Measurements from ENCODE around the gene HIPK2. TPM values are rescaled to one million over a fixed set of nuclear protein-coding genes. Genes with fewer than 3 reads are reported as not detected.

The HIPK2 gene
- total and polyA plus RNA-seq, 10 of the 15 experiments (the other 5 are each of a cell fraction or from before 2014, with no cell fraction given), result 1.7 to 39.0 (median 9.4) TPM

- TF ChIP-seq TCF7 (IDR thresholded peaks at IDR 0.05; ENCODE audit: borderline replicate concordance) (no peak), ZBTB33 (IDR thresholded peaks at IDR 0.05) (no peak)
These were observed 207.7 kb downstream of the HIPK2 start (continued) for GRCh38 chr7:139570119-139570518.

DNA sequence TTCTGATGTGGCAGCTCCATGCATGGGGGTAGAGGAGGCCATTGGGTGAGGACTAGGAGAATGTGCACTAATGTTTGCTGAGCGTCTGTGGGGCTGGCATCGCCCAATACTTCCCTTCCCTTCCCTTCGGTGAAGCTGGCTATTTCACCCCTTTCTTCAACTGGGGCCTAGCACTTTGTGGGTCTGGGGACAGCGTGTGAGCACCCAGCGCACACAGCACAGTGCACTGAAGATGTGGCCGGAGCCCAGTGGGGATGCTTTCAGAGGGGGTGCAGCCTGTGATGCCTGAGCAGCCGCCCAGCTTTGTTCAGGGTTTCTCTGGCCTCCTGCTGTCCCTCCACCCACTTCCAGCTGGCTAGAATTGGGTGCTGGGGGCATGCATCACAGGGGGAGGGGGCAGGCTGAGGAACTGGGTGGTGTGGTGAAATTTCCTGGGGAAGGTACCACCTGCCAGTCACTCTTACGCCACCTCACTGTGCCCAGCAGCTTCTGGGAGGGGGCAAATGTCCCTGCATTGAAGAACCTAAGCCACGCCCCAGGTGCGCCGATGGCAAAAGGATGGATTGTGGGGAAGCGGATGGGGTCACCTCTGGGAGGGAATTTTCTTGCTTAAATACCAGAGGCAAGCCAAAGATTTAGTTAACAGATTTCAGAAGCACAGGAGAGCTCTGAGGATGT lies 208.8 kb downstream of the HIPK2 start:
- Histone ChIP-seq H3K27ac (ENCODE audit: control insufficient read depth, insufficient read depth) (no peak overlapping the region), H3K27me3 (replicated peaks in 1 of 2; ENCODE audit: control insufficient read depth in 2 of 2, insufficient read depth in 2 of 2, low read length in 1 of 2) (no peaks in the 10 kb centered on the region), H3K4me3 (no peak overlapping the region), H3K79me2 (ENCODE audit: control insufficient read depth, insufficient read depth, low read length) (no peaks in the 10 kb centered on the region), H3K36me3 (ENCODE audit: control insufficient read depth in 2 of 2, insufficient read depth in 2 of 2, low read length in 1 of 2) (no peaks in the 10 kb centered on the region; a peak in 4 of 4 replicates), H3K4me2 (ENCODE audit: control insufficient read depth, insufficient read depth) (no peak overlapping the region), H3K9me3 (replicated peaks; ENCODE audit: control insufficient read depth, insufficient read depth, low read length) (no peaks in the 10 kb centered on the region), H2AFZ (ENCODE audit: control insufficient read depth, low read depth, low read length) (no peak overlapping the region), H3K9ac (ENCODE audit: control insufficient read depth, insufficient read depth, low read length) (no peak overlapping the region), H4K20me1 (ENCODE audit: control insufficient read depth, insufficient read depth) (no peaks in the 10 kb centered on the region), H3K4me1 (ENCODE audit: control insufficient read depth, insufficient read depth, low read length) (no peaks in the 10 kb centered on the region)
- in situ Hi-C loops (cut with MboI) (no loop called here), intact Hi-C loops (cut with micrococcal nuclease; ENCODE audit: unreplicated experiment) (no loop called here)
- SMC1A ChIA-PET (ENCODE audit: uncharacterized antibody, unreplicated experiment), result interaction anchor here (0.6 kb wide), 1 partner anchor 136 kb away, joined by 3 read pairs; no protein-coding TSS in a partner anchor
- BruUV-seq (replicated peaks), result no TSS peak
- DNase-seq (ENCODE audit: low read depth, low spot score), result no peak
- no peak for ATAC-seq
- no peak for FAIRE-seq
- CTCF ChIA-PET, result no interaction called here
- WGBS (ENCODE audit: insufficient coverage, insufficient replicate concordance, low lambda C conversion rate, missing lambda C conversion rate), result 91% methylated on average over 11 of the region's 12 CpGs
- POLR2A ChIA-PET, result interaction anchor here (1.0 kb wide), 1 partner anchor 73 kb away, joined by 3 read pairs; no protein-coding TSS in a partner anchor
- RAD21 ChIA-PET (ENCODE audit: unreplicated experiment), result no interaction called here
- no peak for TF ChIP-seq ZNF687 (IDR thresholded peaks at IDR 0.05)
- TF ChIP-seq PML (IDR thresholded peaks at IDR 0.05; ENCODE audit: low read length), result no peak
- TF ChIP-seq, protein P1, sequence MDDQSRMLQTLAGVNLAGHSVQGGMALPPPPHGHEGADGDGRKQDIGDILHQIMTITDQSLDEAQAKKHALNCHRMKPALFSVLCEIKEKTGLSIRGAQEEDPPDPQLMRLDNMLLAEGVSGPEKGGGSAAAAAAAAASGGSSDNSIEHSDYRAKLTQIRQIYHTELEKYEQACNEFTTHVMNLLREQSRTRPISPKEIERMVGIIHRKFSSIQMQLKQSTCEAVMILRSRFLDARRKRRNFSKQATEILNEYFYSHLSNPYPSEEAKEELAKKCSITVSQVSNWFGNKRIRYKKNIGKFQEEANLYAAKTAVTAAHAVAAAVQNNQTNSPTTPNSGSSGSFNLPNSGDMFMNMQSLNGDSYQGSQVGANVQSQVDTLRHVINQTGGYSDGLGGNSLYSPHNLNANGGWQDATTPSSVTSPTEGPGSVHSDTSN (IDR thresholded peaks at IDR 0.05; ENCODE audit: insufficient replicate concordance, low read depth, low read length), result no peak
- TF ChIP-seq RBBP5 (conservative IDR thresholded peaks at IDR 0.05), result no peak
- no peak for TF ChIP-seq HDAC2 (IDR thresholded peaks at IDR 0.05)
- TF ChIP-seq TCF7 (IDR thresholded peaks at IDR 0.05; ENCODE audit: borderline replicate concordance), result no peak
- TF ChIP-seq, protein P2, sequence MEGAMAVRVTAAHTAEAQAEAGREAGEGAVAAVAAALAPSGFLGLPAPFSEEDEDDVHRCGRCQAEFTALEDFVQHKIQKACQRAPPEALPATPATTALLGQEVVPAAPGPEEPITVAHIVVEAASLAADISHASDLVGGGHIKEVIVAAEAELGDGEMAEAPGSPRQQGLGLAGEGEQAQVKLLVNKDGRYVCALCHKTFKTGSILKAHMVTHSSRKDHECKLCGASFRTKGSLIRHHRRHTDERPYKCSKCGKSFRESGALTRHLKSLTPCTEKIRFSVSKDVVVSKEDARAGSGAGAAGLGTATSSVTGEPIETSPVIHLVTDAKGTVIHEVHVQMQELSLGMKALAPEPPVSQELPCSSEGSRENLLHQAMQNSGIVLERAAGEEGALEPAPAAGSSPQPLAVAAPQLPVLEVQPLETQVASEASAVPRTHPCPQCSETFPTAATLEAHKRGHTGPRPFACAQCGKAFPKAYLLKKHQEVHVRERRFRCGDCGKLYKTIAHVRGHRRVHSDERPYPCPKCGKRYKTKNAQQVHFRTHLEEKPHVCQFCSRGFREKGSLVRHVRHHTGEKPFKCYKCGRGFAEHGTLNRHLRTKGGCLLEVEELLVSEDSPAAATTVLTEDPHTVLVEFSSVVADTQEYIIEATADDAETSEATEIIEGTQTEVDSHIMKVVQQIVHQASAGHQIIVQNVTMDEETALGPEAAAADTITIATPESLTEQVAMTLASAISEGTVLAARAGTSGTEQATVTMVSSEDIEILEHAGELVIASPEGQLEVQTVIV (IDR thresholded peaks at IDR 0.05; ENCODE audit: borderline replicate concordance, partially characterized antibody), result no peak
- TF ChIP-seq, protein P3, sequence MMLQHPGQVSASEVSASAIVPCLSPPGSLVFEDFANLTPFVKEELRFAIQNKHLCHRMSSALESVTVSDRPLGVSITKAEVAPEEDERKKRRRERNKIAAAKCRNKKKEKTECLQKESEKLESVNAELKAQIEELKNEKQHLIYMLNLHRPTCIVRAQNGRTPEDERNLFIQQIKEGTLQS (IDR thresholded peaks at IDR 0.05; ENCODE audit: borderline replicate concordance, extremely low read depth, low read depth, low read length), result no peak
- TF ChIP-seq CREM (IDR thresholded peaks at IDR 0.05; ENCODE audit: low read depth), result no peak
- TF ChIP-seq TBL1XR1 (IDR thresholded peaks at IDR 0.05; ENCODE audit: low read depth, low read length), result no peak
- no peak for TF ChIP-seq HDGF (IDR thresholded peaks at IDR 0.05)

All from GM12878 (cell line).